Measurements from ENCODE around the gene PLPP1. TPM values are rescaled to one million over a fixed set of nuclear protein-coding genes. Genes with fewer than 3 reads are reported as not detected.

Gene PLPP1
- total RNA-seq, 1 donor from 2014 or later = 73.7 TPM

GRCh38 chr5:55456216-55456895 is 78.4 kb downstream of the PLPP1 start:
- TF ChIP-seq CTCF (IDR thresholded peaks at IDR 0.05) = no peak
- H3K27ac Mint-ChIP-seq (ENCODE audit: unreplicated experiment) = peak overlapping the region; percentile 81

GRCh38 chr5:55454282-55454681 is 80.5 kb downstream of the PLPP1 start:
- no peaks in the 10 kb centered on the region for H3K9me3 Mint-ChIP-seq (ENCODE audit: low read depth)
- no peaks in the 10 kb centered on the region for H3K27me3 Mint-ChIP-seq (ENCODE audit: low read depth)
- no peak for TF ChIP-seq CTCF (IDR thresholded peaks at IDR 0.05)
- no peak for DNase-seq (ENCODE audit: low spot score)
- H3K27ac Mint-ChIP-seq (ENCODE audit: unreplicated experiment) = peak overlapping the region; percentile 49
- H3K36me3 Mint-ChIP-seq (ENCODE audit: low read depth) = no peaks in the 10 kb centered on the region
- peaks cover 55% of the 10 kb centered on the region for H3K4me1 Mint-ChIP-seq (ENCODE audit: low read depth)
- H3K4me3 Mint-ChIP-seq (ENCODE audit: unreplicated experiment) = no peak overlapping the region

More at GRCh38 chr5:55456216-55456895, 78.4 kb downstream of the PLPP1 start:
- H3K4me3 Mint-ChIP-seq (ENCODE audit: unreplicated experiment) = no peak overlapping the region
- H3K27me3 Mint-ChIP-seq (ENCODE audit: low read depth) = no peaks in the 10 kb centered on the region
- H3K4me1 Mint-ChIP-seq (ENCODE audit: low read depth) = peaks cover 35% of the 10 kb centered on the region
- H3K36me3 Mint-ChIP-seq (ENCODE audit: low read depth) = no peaks in the 10 kb centered on the region
- DNase-seq (ENCODE audit: low spot score) = no peak
- H3K9me3 Mint-ChIP-seq (ENCODE audit: low read depth) = no peaks in the 10 kb centered on the region

- no peaks in the 10 kb centered on the region for H3K36me3 Mint-ChIP-seq (ENCODE audit: low read depth)
- no peak for TF ChIP-seq CTCF (IDR thresholded peaks at IDR 0.05)
Measured at GRCh38 chr5:55453211-55453610, 81.6 kb downstream of the PLPP1 start.

GRCh38 chr5:55451976-55452375 is 82.8 kb downstream of the PLPP1 start:
- Mint-ChIP-seq H3K4me1 (ENCODE audit: low read depth) (peaks cover 75% of the 10 kb centered on the region), H3K4me3 (ENCODE audit: unreplicated experiment) (no peak overlapping the region), H3K9me3 (ENCODE audit: low read depth) (no peaks in the 10 kb centered on the region), H3K36me3 (ENCODE audit: low read depth) (no peaks in the 10 kb centered on the region), H3K27me3 (ENCODE audit: low read depth) (no peaks in the 10 kb centered on the region), H3K27ac (ENCODE audit: unreplicated experiment) (no peak overlapping the region)
- no peak for TF ChIP-seq CTCF (IDR thresholded peaks at IDR 0.05)
- DNase-seq (ENCODE audit: low spot score) = no peak

More at GRCh38 chr5:55453211-55453610, 81.6 kb downstream of the PLPP1 start:
- Mint-ChIP-seq H3K27ac (ENCODE audit: unreplicated experiment) (peak overlapping the region; percentile 29), H3K9me3 (ENCODE audit: low read depth) (no peaks in the 10 kb centered on the region), H3K4me3 (ENCODE audit: unreplicated experiment) (no peak overlapping the region), H3K4me1 (ENCODE audit: low read depth) (peaks cover 65% of the 10 kb centered on the region), H3K27me3 (ENCODE audit: low read depth) (no peaks in the 10 kb centered on the region)
- no peak for DNase-seq (ENCODE audit: low spot score)

GRCh38 chr5:55450050-55450765 is 84.6 kb downstream of the PLPP1 start:
- no peaks in the 10 kb centered on the region for H3K27me3 Mint-ChIP-seq (ENCODE audit: low read depth)
- peak overlapping the region; percentile 60 for H3K27ac Mint-ChIP-seq (ENCODE audit: unreplicated experiment)
- H3K4me1 Mint-ChIP-seq (ENCODE audit: low read depth) = peaks cover 79% of the 10 kb centered on the region
- TF ChIP-seq CTCF (IDR thresholded peaks at IDR 0.05) = no peak
- DNase-seq (ENCODE audit: low spot score) = no peak
- H3K9me3 Mint-ChIP-seq (ENCODE audit: low read depth) = no peaks in the 10 kb centered on the region
- no peaks in the 10 kb centered on the region for H3K36me3 Mint-ChIP-seq (ENCODE audit: low read depth)
- no peak overlapping the region for H3K4me3 Mint-ChIP-seq (ENCODE audit: unreplicated experiment)
